Measurements from ENCODE around the gene FNDC3B. TPM values are rescaled to one million over a fixed set of nuclear protein-coding genes. Genes with fewer than 3 reads are reported as not detected.

Gene FNDC3B
- total RNA-seq, 4 donors from 2014 or later, result 131 to 179 (median 170) TPM

DNA sequence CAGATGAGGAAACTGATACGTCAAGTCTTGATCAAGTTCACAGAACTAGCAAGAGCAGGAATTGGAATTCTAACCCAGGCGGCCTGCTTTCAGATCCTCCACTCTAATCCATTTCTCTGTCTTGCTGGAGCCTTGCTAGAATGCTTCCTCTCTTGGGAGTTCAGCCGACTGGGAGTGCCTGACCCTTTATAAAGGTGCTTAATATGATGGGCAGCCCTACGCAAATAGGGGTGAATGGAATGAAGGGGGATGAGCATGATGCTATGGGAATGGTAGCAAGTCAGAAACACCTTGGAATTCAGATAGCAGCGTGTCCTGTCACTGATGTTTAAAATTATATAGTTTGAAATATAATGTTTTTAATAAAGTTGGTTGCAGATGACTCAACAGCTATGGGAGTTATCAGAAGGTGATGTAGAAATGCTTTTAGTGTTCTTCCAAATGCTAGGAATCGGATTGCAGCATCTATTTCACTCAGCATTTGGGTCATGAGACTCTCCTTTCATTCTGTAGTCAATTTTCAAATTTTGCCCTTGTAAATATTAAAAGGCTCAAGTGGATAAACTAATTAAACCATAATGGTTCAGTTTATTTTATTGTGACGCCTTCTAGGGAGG is 150.7 kb downstream of the FNDC3B start:
- TF ChIP-seq, protein P1, sequence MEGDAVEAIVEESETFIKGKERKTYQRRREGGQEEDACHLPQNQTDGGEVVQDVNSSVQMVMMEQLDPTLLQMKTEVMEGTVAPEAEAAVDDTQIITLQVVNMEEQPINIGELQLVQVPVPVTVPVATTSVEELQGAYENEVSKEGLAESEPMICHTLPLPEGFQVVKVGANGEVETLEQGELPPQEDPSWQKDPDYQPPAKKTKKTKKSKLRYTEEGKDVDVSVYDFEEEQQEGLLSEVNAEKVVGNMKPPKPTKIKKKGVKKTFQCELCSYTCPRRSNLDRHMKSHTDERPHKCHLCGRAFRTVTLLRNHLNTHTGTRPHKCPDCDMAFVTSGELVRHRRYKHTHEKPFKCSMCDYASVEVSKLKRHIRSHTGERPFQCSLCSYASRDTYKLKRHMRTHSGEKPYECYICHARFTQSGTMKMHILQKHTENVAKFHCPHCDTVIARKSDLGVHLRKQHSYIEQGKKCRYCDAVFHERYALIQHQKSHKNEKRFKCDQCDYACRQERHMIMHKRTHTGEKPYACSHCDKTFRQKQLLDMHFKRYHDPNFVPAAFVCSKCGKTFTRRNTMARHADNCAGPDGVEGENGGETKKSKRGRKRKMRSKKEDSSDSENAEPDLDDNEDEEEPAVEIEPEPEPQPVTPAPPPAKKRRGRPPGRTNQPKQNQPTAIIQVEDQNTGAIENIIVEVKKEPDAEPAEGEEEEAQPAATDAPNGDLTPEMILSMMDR (IDR thresholded peaks at IDR 0.05; ENCODE audit: low read depth), result no peak

DNA sequence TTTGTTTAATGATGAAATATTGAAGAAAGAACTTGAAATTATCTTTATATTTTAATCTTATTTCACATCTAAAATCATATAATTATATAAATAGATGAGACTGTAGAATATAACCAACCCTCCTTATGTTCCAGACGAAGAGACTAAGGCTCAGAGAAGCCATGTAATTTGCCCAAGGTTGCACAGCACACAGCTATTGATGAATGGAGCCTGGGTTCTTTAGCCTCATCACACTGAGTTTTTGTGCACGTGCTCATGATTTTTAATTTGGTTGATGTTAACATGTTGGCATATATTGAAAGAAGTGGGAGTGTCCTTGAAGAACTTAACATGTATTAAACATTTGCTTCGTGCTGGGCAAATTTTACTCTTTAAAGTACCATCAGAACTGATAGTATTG is 151.6 kb downstream of the FNDC3B start:
- TF ChIP-seq, protein P1 (IDR thresholded peaks at IDR 0.05; ENCODE audit: low read depth), result no peak

DNA sequence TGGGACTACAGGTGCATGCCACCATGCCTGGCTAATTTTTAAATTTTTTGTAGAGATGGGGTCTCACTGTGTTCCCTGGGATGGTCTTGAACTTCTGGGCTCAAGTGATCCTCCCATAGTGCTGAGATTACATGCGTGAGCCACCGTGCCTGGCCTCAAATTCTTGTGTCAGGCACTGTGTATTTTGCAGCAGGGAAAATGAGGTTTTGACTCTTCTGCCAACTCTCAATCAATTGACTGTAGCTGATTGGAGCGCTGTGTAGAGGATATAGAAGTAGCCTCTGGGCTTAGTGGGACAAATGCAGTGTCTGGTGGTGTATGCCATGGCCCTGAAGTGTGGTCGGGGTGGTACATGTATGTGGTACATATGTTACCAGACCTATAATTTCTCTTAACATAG is 152.3 kb downstream of the FNDC3B start:
- TF ChIP-seq, protein P1 (IDR thresholded peaks at IDR 0.05; ENCODE audit: low read depth), result no peak

DNA sequence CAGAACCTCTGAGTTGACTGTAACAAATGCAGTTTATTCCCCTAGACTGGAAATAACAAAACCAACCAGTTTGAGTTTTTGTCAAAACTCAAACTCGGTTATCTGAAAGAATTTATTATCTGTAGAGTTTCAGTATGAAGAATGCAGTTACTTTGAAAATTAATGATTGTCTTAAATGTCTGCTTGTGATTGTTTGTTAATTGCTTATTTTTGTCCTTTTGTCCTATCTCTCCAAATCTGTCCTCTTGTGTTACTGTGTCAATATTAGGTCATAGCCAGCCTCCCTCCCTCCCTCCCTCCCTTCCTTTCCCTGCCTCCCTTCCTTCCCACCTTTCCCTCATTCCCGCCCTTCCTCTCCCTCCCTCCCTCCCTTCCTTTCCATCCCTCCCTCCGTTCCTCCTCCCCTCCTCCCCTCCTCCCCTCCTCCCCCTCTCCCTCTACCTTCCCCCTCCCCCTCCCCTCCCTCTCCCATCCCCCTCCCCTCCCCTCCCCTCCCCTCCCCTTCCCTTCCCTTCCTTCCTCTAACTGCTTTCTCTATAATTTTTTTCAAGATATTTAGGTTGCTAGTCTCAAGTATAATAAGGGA is 153.5 kb downstream of the FNDC3B start:
- TF ChIP-seq, protein P1 (IDR thresholded peaks at IDR 0.05; ENCODE audit: low read depth), result no peak

DNA sequence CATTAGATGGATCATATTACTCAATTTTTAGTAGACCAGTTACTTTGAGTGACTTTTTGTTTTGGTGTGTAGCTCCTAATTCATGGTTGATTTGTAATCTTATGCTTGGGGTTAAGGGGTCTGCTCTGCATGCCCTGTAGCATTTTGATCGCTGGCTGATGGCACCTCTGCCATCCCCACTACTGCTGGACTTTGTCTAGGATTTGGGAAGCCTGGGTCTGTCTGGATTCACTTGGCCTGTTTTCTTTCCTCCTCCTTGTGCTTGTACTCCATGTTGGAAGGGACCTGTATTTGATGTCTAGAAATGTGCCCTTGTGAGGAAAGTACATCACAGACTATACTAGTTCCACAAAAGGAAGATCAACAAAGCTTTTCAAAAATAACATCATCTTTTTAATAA is 154.1 kb downstream of the FNDC3B start:
- TF ChIP-seq, protein P1 (IDR thresholded peaks at IDR 0.05; ENCODE audit: low read depth), result no peak

DNA sequence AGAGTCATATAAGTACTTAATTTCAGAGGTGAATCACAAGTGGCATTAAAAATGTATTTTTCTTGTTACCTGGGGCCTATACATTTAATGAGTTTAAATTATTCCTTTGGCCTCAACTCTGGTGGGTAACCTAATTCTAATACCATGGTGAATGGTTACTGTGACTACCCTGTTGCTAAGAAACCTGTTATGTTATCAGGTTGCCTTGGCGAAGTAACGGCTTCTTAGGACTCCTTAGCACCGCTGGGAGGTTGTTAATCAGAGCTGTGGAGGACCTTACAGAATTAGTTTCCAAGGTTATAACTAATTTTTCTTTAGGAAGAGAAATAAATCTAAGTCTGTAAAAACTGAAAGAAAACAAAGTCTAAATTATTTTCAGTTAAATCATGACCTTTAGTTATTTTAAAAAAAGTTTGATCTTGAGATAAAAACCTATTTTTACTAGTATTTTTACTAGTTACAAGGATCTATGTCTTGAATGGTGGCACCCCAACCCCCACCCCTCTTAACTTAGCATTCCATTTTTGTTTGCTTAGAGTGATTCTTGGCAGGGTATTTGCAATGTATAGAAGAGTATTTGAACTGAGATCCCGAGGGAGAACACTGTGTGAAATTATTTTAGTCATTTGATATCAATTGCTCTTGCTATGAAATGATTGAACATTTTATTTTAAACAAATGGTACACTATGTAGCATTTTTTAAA is 155.5 kb downstream of the FNDC3B start:
- TF ChIP-seq, protein P1 (IDR thresholded peaks at IDR 0.05; ENCODE audit: low read depth), result no peak

DNA sequence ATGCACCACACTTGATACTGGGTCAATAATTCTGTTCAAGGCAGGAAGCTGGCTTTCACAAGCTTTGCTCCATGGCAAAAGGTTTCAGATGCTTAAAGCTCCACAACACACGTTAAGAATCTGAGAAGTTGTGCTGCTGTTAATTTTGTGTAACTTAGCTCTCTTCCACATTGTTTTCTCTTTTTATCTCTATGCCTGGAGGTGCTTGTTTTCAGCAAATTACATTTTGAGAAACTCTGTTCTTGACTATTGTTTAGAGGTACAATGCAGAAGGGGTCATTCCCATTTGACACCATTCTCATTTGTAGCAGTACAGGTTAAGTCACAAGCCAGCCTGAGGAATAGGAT is 156.0 kb downstream of the FNDC3B start:
- TF ChIP-seq, protein P1 (IDR thresholded peaks at IDR 0.05; ENCODE audit: low read depth), result no peak
